Activated naive CD8-positive, alpha-beta T cell treated with anti-CD3 and anti-CD28 coated beads for 36 hours (primary cell): ENCODE data around the gene KLF6. TPM values are rescaled to one million over a fixed set of nuclear protein-coding genes. Genes with fewer than 3 reads are reported as not detected.
A peak's percentile ranks its signal among the peaks of the same experiment; 100 is the strongest.

Experiments used
- DNase-seq: peaks from one replicate; pipeline ENCODE4 v3.0.0; 2021
- H3K27ac Mint-ChIP-seq: one replicate; pipeline ENCODE4 v1.8.0; 2022; ENCODE audit warnings: mild to moderate bottlenecking, moderate library complexity, mixed read lengths
- H3K27me3 Mint-ChIP-seq: one replicate; pipeline ENCODE4 v1.8.0; 2022; ENCODE audit warnings: mild to moderate bottlenecking, mixed read lengths
- H3K36me3 Mint-ChIP-seq: one replicate; pipeline ENCODE4 v1.8.0; 2021; ENCODE audit warnings: mild to moderate bottlenecking, mixed read lengths
- H3K4me1 Mint-ChIP-seq: one replicate; pipeline ENCODE4 v1.8.0; 2021; ENCODE audit warnings: mixed read lengths
- H3K4me3 Mint-ChIP-seq: one replicate; pipeline ENCODE4 v1.8.0; 2022; ENCODE audit warnings: mild to moderate bottlenecking, moderate library complexity, mixed read lengths
- H3K9me3 Mint-ChIP-seq: one replicate; pipeline ENCODE4 v1.8.0; 2022; ENCODE audit warnings: mixed read lengths
- total RNA-seq, 2 experiments: library from RNA; stranded (reverse); gene quantifications; one replicate each; pipeline ENCODE4 v1.2.3, GENCODE V29; 2021

Gene KLF6
- total RNA-seq, 2 experiments from 2014 or later = 117 to 125 TPM

DNA sequence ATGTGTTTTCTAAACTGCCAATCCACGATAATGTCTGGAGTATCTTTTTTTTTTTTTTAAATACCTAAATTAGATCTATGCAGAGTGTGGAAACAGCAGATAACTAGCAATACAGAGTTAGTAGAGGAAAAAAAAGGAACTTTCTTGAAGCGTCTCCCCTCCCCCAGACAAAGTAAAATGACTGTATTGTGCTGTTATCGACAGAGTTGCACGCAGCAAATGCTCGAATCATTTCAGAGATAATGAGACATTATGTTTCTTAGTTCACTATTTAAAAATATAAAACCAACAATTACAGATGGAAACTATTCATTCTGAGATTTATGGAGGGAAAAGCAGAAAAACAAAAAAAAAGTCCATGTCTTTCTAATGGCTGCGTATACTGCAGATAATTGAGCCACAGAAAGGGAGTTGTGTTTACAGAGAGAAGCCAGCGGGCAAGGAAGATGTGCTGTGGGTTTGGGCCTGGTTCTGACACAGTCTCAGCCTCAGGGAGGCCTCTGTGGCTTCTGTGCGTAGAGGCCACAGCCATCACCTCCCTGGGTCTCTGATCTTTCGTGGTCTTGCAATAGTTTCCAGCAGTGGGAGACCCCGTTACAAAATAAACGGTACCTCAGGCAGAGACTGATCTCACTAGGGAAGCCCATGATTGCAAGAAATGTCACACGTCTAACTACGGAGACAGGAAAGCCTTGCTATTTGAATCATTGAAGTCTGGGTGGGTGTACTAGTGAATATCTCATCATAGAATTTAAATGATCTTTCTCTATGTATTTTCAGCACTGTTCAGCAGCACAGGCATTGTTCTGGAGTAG is 19.1 kb upstream of the KLF6 start:
- peaks cover 49% of the 10 kb centered on the region for H3K4me1 Mint-ChIP-seq

DNA sequence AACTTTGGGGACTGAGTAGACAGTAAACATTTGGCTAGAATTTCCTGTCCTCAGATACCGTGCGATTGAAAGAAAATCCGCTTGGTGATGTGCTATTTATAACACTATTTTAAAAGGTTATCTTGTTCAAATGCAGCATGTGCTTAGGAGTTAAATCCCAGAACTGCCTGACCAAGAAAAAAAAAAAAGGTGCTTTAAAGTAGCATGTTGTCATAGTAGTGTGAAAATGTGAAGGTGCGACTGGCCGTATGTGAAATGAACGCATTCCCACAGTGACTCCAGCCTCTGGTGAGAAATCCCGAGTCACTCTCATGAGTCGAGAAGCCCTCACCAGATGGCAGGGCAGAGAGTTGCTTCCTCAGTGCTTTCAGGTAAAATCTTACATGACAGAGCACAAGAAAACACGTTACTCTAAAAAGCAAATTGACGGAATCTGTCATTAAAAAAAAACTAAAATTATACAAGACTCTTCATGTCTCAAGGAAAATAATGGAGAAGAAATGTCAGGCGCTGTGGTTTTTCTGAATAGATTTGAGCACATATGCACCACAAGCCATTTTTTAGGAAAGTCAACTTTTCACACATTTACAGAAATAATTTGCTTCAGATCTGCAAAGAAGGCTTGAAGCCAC is 18.4 kb upstream of the KLF6 start:
- DNase-seq = no peak
- Mint-ChIP-seq H3K36me3 (no peaks in the 10 kb centered on the region), H3K4me1 (peaks cover 43% of the 10 kb centered on the region), H3K27me3 (no peaks in the 10 kb centered on the region), H3K27ac (no peak overlapping the region), H3K4me3 (peak overlapping the region; percentile 5), H3K9me3 (peaks cover under 1% of the 10 kb centered on the region)

More for the DNA sequence above, 19.1 kb upstream of the KLF6 start:
- Mint-ChIP-seq H3K27ac (no peak overlapping the region), H3K27me3 (no peaks in the 10 kb centered on the region), H3K4me3 (peak overlapping the region; percentile 47), H3K36me3 (no peaks in the 10 kb centered on the region), H3K9me3 (no peaks in the 10 kb centered on the region)
- peak; percentile 76 for DNase-seq

DNA sequence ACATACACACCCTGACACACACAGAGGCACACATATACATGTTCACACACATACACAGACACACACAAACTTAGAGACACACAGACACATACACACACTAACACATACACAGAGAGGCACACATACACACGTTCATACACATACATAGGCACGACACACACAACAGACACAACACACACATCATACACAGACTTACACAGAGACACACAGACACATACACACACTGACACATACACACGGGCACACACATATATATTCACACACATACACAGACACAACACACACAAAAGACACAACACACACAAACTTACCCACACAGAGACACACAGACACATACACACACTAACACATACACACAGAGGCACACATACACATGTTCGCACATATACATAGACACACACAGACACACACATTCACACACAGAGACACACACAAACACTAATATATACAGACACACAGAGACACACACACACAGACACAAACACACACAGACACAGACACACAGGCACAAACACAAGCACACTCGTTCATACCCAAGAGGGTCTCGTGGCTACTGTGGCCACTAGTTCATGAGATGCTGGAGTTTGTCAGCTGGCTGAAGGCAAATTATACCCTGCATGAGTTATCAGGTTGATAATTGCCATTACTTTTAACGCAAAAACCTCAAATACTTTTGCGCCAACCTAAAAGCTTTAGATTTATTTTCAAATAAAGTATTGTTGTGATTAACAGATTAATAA is 17.7 kb upstream of the KLF6 start:
- Mint-ChIP-seq H3K4me3 (no peak overlapping the region), H3K27me3 (no peaks in the 10 kb centered on the region), H3K36me3 (peaks cover 3% of the 10 kb centered on the region), H3K4me1 (peaks cover 43% of the 10 kb centered on the region), H3K27ac (no peak overlapping the region), H3K9me3 (peaks cover 5% of the 10 kb centered on the region)
- DNase-seq = no peak

DNA sequence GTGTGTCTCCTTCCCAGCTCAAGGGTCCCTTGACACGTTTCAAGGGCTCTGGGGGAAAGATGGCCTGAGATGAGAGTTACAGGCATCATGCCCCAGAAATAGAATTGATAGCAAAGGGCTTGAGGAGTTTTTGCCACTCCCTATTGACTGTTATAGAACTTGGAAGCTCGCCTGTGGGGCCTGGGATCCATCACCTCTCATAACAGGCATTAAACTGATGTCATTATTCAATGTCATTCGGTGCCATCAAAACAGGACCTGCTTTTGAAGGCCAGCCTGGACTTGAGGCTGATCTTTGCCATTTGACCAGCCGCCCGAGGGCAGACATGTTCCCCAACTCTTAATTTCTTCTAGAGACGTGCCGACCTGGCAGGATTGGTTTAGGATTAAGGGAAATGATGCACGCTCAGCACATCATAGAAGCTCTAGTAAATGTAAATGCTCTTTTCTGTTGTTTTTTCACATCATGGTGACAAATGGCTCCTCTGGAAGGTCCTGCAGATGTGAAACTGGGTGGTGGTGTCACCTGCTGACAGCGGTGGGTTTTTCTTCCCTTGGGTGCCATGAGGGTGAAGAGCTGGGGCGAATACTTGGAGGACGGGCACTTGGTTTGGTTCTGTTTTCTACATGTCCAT is 16.7 kb upstream of the KLF6 start:
- H3K4me3 Mint-ChIP-seq = no peak overlapping the region
- H3K4me1 Mint-ChIP-seq = peaks cover 37% of the 10 kb centered on the region
- no peaks in the 10 kb centered on the region for H3K27me3 Mint-ChIP-seq
- no peak overlapping the region for H3K27ac Mint-ChIP-seq
- no peak for DNase-seq
- H3K36me3 Mint-ChIP-seq = peaks cover 3% of the 10 kb centered on the region
- peaks cover 5% of the 10 kb centered on the region for H3K9me3 Mint-ChIP-seq

DNA sequence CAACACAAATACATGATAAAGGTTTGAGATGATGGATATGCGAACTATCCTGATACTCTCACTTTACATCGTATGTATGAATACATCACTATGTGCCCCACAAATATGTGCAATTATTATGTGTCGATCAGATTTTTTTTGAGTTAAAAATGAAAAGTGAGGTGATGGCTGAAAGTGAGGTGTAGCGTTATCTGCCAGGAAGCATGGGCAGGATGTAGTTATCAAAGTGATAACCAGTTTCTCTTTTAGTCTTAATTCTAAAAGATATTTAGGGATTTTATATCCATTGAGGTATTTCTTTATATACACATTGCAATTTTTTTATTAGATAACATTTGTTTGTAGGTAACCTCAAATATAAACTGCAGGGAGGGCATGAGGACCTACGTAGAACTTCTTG is 15.6 kb upstream of the KLF6 start:
- DNase-seq = no peak
- Mint-ChIP-seq H3K9me3 (peaks cover 5% of the 10 kb centered on the region), H3K4me1 (peaks cover 30% of the 10 kb centered on the region), H3K27me3 (no peaks in the 10 kb centered on the region), H3K4me3 (no peak overlapping the region), H3K27ac (no peak overlapping the region), H3K36me3 (peaks cover 3% of the 10 kb centered on the region)

DNA sequence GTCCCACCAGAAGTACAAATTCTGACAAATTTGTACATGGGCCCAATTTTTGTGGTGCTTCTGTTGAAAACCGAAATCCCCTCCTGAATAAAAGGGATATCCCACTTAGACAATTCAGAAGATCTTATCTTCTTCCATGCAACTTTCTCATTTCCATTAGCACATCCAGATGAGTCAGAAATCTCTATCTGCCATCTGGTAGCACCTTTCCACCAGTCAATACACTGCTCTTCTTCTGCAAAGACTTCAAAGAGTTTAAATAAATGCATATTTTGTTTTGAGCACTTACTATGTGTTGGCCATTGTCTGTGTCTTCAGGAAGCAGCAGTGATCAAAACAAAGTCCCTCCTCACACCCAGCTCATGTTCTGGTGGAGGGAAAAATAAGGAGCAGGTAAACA is 12.7 kb upstream of the KLF6 start:
- Mint-ChIP-seq H3K9me3 (peaks cover 9% of the 10 kb centered on the region), H3K4me1 (peaks cover 26% of the 10 kb centered on the region), H3K36me3 (peaks cover 5% of the 10 kb centered on the region), H3K27me3 (no peaks in the 10 kb centered on the region), H3K27ac (no peak overlapping the region), H3K4me3 (no peak overlapping the region)
- no peak for DNase-seq

DNA sequence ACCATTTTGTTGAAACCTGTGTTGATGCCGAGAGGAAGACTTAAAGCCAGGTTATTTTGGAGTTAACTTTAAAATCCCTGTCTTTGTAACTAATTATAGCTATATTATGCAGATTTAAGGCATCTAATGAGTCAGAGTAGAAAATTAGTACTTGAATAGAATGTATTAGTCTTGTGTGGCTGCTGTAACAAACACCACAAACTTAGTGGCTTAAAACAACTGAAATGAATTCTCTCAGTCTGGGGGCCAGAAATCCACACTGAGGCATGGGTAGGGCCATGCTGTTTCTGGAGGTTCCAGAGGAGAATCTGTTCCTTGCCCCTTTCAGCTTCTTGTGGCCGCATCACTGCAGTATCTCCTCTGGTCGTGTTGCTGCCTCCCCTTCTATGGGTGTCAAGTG is 8.5 kb upstream of the KLF6 start:
- H3K4me3 Mint-ChIP-seq = no peak overlapping the region
- H3K9me3 Mint-ChIP-seq = peaks cover 17% of the 10 kb centered on the region
- DNase-seq = no peak
- H3K27me3 Mint-ChIP-seq = no peaks in the 10 kb centered on the region
- peaks cover 24% of the 10 kb centered on the region for H3K4me1 Mint-ChIP-seq
- no peak overlapping the region for H3K27ac Mint-ChIP-seq
- peaks cover 15% of the 10 kb centered on the region for H3K36me3 Mint-ChIP-seq

DNA sequence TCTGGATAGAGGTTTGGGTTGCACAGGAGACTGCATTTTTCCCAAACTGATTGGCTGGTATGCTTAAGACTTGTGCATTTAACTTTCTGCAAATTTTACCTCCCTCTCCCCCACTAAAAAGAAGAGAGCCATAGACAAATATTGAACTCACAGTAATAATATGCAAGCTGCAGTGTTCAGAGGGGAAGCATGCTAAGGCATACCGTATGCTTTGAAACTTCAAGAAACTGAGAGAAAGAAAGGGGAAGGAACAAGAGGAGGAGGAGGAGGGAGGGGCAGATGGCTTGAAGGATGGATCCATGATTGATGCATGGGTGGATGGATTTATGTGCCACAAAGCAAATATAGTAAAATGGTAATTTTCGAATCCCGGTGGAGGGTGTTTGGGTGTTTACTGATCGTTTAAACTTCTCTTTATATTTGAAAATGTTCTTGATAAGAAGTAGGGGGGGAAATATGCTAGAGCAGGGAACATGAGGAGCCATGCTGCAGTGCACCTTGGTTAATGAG is 7.8 kb upstream of the KLF6 start:
- H3K27ac Mint-ChIP-seq = no peak overlapping the region

DNA sequence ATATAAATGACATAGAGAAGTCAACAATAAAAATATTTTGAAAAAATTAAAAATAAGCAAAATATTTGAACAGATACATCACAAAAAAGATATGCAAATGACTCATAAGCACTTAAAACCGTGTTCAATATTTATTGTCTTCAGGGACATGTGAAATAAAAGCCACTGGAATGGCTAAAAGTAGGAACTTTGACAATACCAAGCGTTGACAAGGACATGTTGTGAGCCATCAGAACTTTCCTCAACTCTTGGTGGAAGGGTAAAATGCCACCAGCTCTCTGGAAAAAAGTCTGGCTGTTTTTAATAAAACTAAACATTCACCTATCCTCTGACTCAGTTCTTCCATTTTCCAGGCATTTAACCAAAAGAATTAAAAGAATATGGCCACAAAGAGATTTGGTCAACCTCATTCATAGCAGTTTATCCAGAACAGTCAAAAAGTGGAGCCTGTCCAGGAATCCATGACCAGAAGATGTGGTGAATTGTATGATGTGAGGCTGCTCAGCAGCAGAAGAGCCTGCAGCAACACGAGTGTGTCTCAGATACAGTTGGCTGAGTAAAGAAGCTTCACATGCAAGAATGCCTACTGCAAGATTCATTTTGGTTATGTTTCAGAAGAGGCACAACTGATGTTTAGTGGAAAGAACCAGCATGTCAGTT is 7.1 kb upstream of the KLF6 start:
- no peaks in the 10 kb centered on the region for H3K27me3 Mint-ChIP-seq
- peaks cover 26% of the 10 kb centered on the region for H3K4me1 Mint-ChIP-seq
- peaks cover 12% of the 10 kb centered on the region for H3K9me3 Mint-ChIP-seq
- no peak overlapping the region for H3K27ac Mint-ChIP-seq
- peaks cover 12% of the 10 kb centered on the region for H3K36me3 Mint-ChIP-seq
- DNase-seq = no peak
- no peak overlapping the region for H3K4me3 Mint-ChIP-seq

More for the DNA sequence above, 7.8 kb upstream of the KLF6 start:
- no peak overlapping the region for H3K4me3 Mint-ChIP-seq
- no peaks in the 10 kb centered on the region for H3K27me3 Mint-ChIP-seq
- peaks cover 24% of the 10 kb centered on the region for H3K4me1 Mint-ChIP-seq
- peaks cover 12% of the 10 kb centered on the region for H3K9me3 Mint-ChIP-seq
- H3K36me3 Mint-ChIP-seq = peaks cover 12% of the 10 kb centered on the region
- no peak for DNase-seq

DNA sequence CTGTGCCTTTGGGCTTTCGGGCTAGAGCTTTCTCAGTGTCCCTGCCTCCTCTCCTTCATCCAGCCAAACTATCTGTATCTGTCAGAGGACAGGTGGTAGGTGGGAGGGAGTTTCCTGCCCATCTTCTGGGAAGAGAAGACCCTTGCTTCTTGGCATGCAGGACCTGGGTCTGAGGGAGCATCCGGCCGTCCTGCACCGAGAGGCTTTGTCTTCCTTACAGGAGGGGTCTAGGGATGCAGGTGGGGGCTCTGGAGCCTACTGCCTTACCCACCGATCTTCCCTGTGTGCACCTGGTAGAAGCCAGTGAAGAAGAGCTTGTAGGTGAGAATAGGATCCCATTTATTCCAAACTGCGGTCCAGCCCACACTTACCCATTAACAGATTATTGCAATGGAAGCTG is 5.8 kb upstream of the KLF6 start:
- Mint-ChIP-seq H3K4me3 (no peak overlapping the region), H3K9me3 (peaks cover 12% of the 10 kb centered on the region), H3K4me1 (peaks cover 30% of the 10 kb centered on the region), H3K27ac (no peak overlapping the region), H3K36me3 (peaks cover 12% of the 10 kb centered on the region), H3K27me3 (peaks cover 4% of the 10 kb centered on the region)
- DNase-seq = no peak

DNA sequence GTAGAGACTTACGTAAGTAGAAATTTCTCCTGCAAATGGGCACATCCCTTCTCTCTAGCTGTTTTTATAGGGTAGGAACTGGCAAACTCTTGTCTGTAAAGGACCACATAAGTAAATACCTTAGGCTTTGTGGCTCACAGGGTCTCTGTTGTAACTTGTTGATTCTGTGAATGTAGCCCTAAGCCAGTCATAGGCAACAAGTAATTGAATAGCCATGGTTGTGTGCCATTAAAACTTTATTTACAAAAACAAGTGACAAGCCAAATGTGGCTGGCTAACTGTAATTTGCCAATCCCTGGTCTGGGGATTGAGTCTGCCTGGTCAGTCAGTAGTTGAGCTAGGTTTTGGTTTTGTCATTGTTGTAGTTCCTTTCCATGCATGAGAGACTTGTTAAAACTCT is 5.3 kb upstream of the KLF6 start:
- Mint-ChIP-seq H3K27me3 (peaks cover 7% of the 10 kb centered on the region), H3K36me3 (peaks cover 12% of the 10 kb centered on the region), H3K27ac (no peak overlapping the region), H3K9me3 (peaks cover 12% of the 10 kb centered on the region), H3K4me1 (peaks cover 31% of the 10 kb centered on the region), H3K4me3 (no peak overlapping the region)
- no peak for DNase-seq

DNA sequence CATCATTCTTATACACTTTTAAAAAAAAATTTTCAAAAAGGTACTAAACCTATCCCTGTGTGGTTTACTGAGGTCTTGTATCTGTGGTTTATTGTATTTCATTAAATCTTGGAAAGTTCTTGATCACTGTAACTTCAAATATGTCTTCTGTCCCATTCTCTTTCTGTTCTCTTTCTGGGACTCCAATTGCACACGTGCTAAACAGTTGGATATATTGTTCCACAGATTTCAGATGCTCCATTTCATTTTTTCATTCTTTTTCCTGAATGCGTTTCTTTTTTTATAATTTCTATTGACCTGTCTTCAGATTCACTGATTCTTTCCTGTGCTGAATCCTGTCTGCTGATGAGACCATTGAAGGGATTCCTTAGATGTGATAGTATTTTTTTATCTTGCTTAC is 4.6 kb upstream of the KLF6 start:
- peaks cover 12% of the 10 kb centered on the region for H3K9me3 Mint-ChIP-seq
- no peak overlapping the region for H3K27ac Mint-ChIP-seq
- peaks cover 7% of the 10 kb centered on the region for H3K27me3 Mint-ChIP-seq
- DNase-seq = no peak
- H3K4me1 Mint-ChIP-seq = peaks cover 31% of the 10 kb centered on the region
- no peak overlapping the region for H3K4me3 Mint-ChIP-seq
- H3K36me3 Mint-ChIP-seq = peaks cover 12% of the 10 kb centered on the region

DNA sequence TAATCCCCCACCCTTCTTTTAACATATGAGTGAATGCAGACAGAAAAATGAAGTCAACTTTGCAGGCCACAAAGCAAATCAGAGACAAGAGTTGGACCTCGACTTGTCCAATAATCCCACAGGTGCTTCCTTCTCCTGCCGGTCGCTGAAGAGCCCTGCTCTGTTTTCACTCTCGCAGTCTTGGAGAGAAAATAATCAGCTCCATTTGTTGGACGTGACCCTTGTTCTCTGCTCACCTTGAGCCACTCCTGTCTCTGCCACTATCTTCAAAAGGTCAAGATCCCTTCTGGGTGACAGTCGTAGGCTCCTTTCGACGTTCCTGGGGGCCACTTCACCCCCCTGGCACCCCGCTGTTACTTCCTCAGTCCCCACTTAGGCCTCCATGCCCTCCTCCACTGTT is 2.8 kb upstream of the KLF6 start:
- H3K27ac Mint-ChIP-seq = peak overlapping the region; percentile 14
- peaks cover 27% of the 10 kb centered on the region for H3K36me3 Mint-ChIP-seq
- H3K9me3 Mint-ChIP-seq = peaks cover 9% of the 10 kb centered on the region
- no peak overlapping the region for H3K4me3 Mint-ChIP-seq
- peaks cover 11% of the 10 kb centered on the region for H3K27me3 Mint-ChIP-seq
- no peak for DNase-seq
- peaks cover 31% of the 10 kb centered on the region for H3K4me1 Mint-ChIP-seq

DNA sequence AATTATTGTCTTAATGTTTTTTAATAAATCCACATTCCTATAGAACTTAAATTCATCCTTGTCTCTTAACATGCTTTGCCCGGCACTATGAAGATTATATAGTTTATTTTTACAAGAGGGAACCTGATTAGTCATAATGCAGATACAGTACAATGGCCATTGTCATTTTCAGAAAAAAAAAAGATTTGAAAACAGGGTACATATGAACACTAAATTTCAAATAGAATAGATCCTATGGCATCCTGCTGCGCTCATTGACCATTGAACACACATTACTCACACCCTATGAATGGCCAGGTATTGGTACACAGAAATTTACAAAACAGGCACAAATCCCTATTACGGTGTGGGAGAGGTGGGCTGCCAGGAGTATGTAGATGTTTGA is 2.0 kb upstream of the KLF6 start:
- peak overlapping the region; percentile 97 for H3K27ac Mint-ChIP-seq
- H3K4me3 Mint-ChIP-seq = no peak overlapping the region
- H3K4me1 Mint-ChIP-seq = peaks cover 29% of the 10 kb centered on the region
- H3K36me3 Mint-ChIP-seq = peaks cover 35% of the 10 kb centered on the region
- no peak for DNase-seq
- H3K27me3 Mint-ChIP-seq = peaks cover 11% of the 10 kb centered on the region
- H3K9me3 Mint-ChIP-seq = peaks cover 9% of the 10 kb centered on the region
